Activated CD8-positive, alpha-beta memory T cell treated with anti-CD3 and anti-CD28 coated beads for 1 hour (primary cell): ENCODE data around the gene PADI4.
"Not testable (repeated sequence)": the region's sequence is repeated elsewhere in the genome, so short reads cannot be mapped to it uniquely, and the experiment has no call there.

Experiments used
- DNase-seq, 2 donors: peaks; one replicate each; pipeline ENCODE4 v3.0.0-alpha.2; 2020; ENCODE audit warnings: low read depth in 1 of 2; ENCODE audit errors: extremely low read depth in 1 of 2

Gene PADI4

GRCh38 chr1:17375651-17376050 is 67.7 kb downstream of the PADI4 start:
- no peak for DNase-seq

- DNase-seq = no peak
These were observed 69.4 kb downstream of the PADI4 start for GRCh38 chr1:17377325-17377953.

GRCh38 chr1:17381161-17381560 is 73.2 kb downstream of the PADI4 start:
- no peak for DNase-seq

GRCh38 chr1:17392199-17392740 is 84.3 kb downstream of the PADI4 start:
- DNase-seq = no peak

- no peak for DNase-seq
These were observed 85.2 kb downstream of the PADI4 start for GRCh38 chr1:17393230-17393629.

- no peak for DNase-seq
These were observed 90.1 kb downstream of the PADI4 start for GRCh38 chr1:17397910-17398695.

- no peak for DNase-seq
These were observed 92.8 kb downstream of the PADI4 start for GRCh38 chr1:17400725-17401341.

- no peak for DNase-seq
These were observed 93.8 kb downstream of the PADI4 start for GRCh38 chr1:17401841-17402240.

- DNase-seq = no peak
These were observed 95.1 kb downstream of the PADI4 start for GRCh38 chr1:17403081-17403480.

GRCh38 chr1:17404034-17404684 is 96.2 kb downstream of the PADI4 start:
- DNase-seq = no peak

GRCh38 chr1:17404820-17405219 is 96.8 kb downstream of the PADI4 start:
- DNase-seq = no peak

- peak in 1 of 2 donors; percentile 13 for DNase-seq
These were observed 98.1 kb downstream of the PADI4 start for GRCh38 chr1:17405898-17406759.

GRCh38 chr1:17406760-17407475 is 98.9 kb downstream of the PADI4 start:
- not testable (repeated sequence) for DNase-seq

- not testable (repeated sequence) for DNase-seq
These were observed 100.0 kb downstream of the PADI4 start for GRCh38 chr1:17407786-17408514.

GRCh38 chr1:17409391-17409811 is 101.4 kb downstream of the PADI4 start:
- DNase-seq = no peak

- DNase-seq = no peak
These were observed 104.3 kb downstream of the PADI4 start for GRCh38 chr1:17412093-17412870.
